ENCODE results near the gene SLC9A9.
A peak's percentile ranks its signal among the peaks of the same experiment; 100 is the strongest.

Gene SLC9A9

GRCh38 chr3:143294188-143294587 is 554.1 kb downstream of the SLC9A9 start:
- DNase-seq: no peak
- 96% methylated on average over 4 of the region's 5 CpGs for WGBS (ENCODE audit: insufficient coverage)
- Histone ChIP-seq H3K27me3 (replicated peaks in 2 of 5; ENCODE audit: control insufficient read depth in 4 of 5, insufficient read depth in 5 of 5, low read length in 4 of 5) (no peaks in the 10 kb centered on the region), H3K9me3 (ENCODE audit: control extremely low read depth in 1 of 5, control insufficient read depth in 4 of 5, insufficient read depth in 2 of 5, low read depth in 1 of 5, low read length in 4 of 5) (no peaks in the 10 kb centered on the region), H3K4me3 (ENCODE audit: control insufficient read depth in 1 of 7, extremely low read depth in 1 of 7, insufficient read depth in 4 of 7, low read depth in 2 of 7, low read length in 6 of 7) (no peak overlapping the region), H3K27ac (ENCODE audit: insufficient read depth in 1 of 2, low read depth in 1 of 2, low read length in 2 of 2, poor library complexity in 1 of 2, severe bottlenecking in 2 of 2) (no peak overlapping the region), H3K4me1 (ENCODE audit: control extremely low read depth in 1 of 4, control insufficient read depth in 4 of 4, insufficient read depth in 4 of 4, low read length in 3 of 4) (peaks cover 0 to 14% (median 4%) of the 10 kb centered on the region in 4 experiments), H3K36me3 (ENCODE audit: control insufficient read depth in 4 of 4, insufficient read depth in 4 of 4, low read length in 3 of 4) (no peaks in the 10 kb centered on the region)
- ChIA-PET POLR2A (no interaction called here), CTCF (interaction anchor here (1.2 kb wide), 1 partner anchor 55 kb away, joined by 4 read pairs; no protein-coding TSS in a partner anchor)

DNA sequence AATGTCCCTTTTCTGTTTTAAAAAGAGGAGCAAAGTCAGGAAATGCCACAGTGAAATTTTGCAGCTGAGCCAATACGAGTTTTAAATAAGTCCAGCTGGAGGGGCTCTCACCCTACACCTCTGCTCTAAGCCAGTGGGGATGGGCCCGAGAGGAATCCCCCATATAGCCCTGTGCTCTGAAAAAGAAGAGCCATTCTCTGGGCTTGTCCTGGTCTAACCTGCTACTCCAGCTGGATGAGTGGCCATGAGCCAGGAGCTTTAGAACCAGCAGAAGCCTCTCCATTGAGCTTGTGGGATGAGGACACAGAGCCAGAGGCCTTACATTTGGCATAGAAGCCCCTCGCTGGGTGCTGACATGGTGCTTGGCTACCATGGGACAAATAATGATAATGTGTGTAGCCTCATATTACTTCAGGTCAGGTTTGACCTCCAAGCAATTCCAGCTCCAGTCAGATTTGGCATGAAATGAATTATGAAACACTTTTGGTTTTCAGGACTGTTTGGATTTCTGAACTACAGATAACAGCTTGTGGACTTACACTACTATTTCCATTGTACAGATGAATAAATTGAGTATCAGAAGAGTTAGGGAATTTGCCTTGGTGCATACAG is 556.3 kb downstream of the SLC9A9 start:
- WGBS (ENCODE audit: insufficient coverage): 92% methylated on average over 3 of the region's 3 CpGs
- no peak overlapping the region for H3K27ac ChIP-seq (ENCODE audit: insufficient read depth in 1 of 2, low read depth in 1 of 2, low read length in 2 of 2, poor library complexity in 1 of 2, severe bottlenecking in 2 of 2)

GRCh38 chr3:143288944-143289343 is 559.3 kb downstream of the SLC9A9 start:
- Histone ChIP-seq H3K4me1 (ENCODE audit: control extremely low read depth in 1 of 4, control insufficient read depth in 4 of 4, insufficient read depth in 4 of 4, low read length in 3 of 4) (no peaks in the 10 kb centered on the region), H3K27me3 (replicated peaks in 2 of 5; ENCODE audit: control insufficient read depth in 4 of 5, insufficient read depth in 5 of 5, low read length in 4 of 5) (no peaks in the 10 kb centered on the region), H3K27ac (ENCODE audit: insufficient read depth in 1 of 2, low read depth in 1 of 2, low read length in 2 of 2, poor library complexity in 1 of 2, severe bottlenecking in 2 of 2) (no peak overlapping the region), H3K9me3 (ENCODE audit: control extremely low read depth in 1 of 5, control insufficient read depth in 4 of 5, insufficient read depth in 2 of 5, low read depth in 1 of 5, low read length in 4 of 5) (no peaks in the 10 kb centered on the region), H3K36me3 (ENCODE audit: control insufficient read depth in 4 of 4, insufficient read depth in 4 of 4, low read length in 3 of 4) (no peaks in the 10 kb centered on the region), H3K4me3 (ENCODE audit: control insufficient read depth in 1 of 7, extremely low read depth in 1 of 7, insufficient read depth in 4 of 7, low read depth in 2 of 7, low read length in 6 of 7) (no peak overlapping the region)
- ChIA-PET CTCF (no interaction called here), POLR2A (no interaction called here)
- no CpG with 5 or more reads among the region's 2 CpGs for WGBS (ENCODE audit: insufficient coverage)
- no peak for DNase-seq

More for the DNA sequence above, 556.3 kb downstream of the SLC9A9 start:
- no peak for DNase-seq
- POLR2A ChIA-PET: no interaction called here
- Histone ChIP-seq H3K9me3 (ENCODE audit: control extremely low read depth in 1 of 5, control insufficient read depth in 4 of 5, insufficient read depth in 2 of 5, low read depth in 1 of 5, low read length in 4 of 5) (no peaks in the 10 kb centered on the region), H3K4me1 (ENCODE audit: control extremely low read depth in 1 of 4, control insufficient read depth in 4 of 4, insufficient read depth in 4 of 4, low read length in 3 of 4) (peaks cover 0 to 6% (median 2%) of the 10 kb centered on the region in 4 experiments), H3K27me3 (replicated peaks in 2 of 5; ENCODE audit: control insufficient read depth in 4 of 5, insufficient read depth in 5 of 5, low read length in 4 of 5) (no peaks in the 10 kb centered on the region), H3K4me3 (ENCODE audit: control insufficient read depth in 1 of 7, extremely low read depth in 1 of 7, insufficient read depth in 4 of 7, low read depth in 2 of 7, low read length in 6 of 7) (no peak overlapping the region), H3K36me3 (ENCODE audit: control insufficient read depth in 4 of 4, insufficient read depth in 4 of 4, low read length in 3 of 4) (no peaks in the 10 kb centered on the region)
- CTCF ChIA-PET: no interaction called here

DNA sequence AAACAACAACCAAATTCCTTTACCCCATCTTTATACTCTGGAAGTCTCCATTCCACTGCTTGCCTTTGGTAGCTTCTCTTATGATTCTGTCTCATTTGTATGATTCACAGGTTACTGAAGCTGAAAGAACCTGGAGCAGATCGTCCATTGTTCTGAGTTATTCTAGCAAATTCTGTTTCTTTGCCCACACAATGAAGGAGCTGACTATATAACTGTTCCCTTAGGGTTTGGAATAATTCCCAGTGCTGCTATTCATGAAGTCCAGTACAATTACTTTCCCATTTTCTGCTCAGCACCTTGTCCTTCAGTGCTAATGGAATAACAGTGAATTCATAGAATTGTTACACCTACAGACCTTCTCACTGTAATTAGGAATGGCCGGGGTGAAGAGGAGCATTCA is 560.9 kb downstream of the SLC9A9 start:
- Histone ChIP-seq H3K9me3 (ENCODE audit: control extremely low read depth in 1 of 5, control insufficient read depth in 4 of 5, insufficient read depth in 2 of 5, low read depth in 1 of 5, low read length in 4 of 5) (no peaks in the 10 kb centered on the region), H3K36me3 (ENCODE audit: control insufficient read depth in 4 of 4, insufficient read depth in 4 of 4, low read length in 3 of 4) (no peaks in the 10 kb centered on the region), H3K27me3 (replicated peaks in 2 of 5; ENCODE audit: control insufficient read depth in 4 of 5, insufficient read depth in 5 of 5, low read length in 4 of 5) (no peaks in the 10 kb centered on the region), H3K4me3 (ENCODE audit: control insufficient read depth in 1 of 7, extremely low read depth in 1 of 7, insufficient read depth in 4 of 7, low read depth in 2 of 7, low read length in 6 of 7) (no peak overlapping the region), H3K27ac (ENCODE audit: insufficient read depth in 1 of 2, low read depth in 1 of 2, low read length in 2 of 2, poor library complexity in 1 of 2, severe bottlenecking in 2 of 2) (no peak overlapping the region), H3K4me1 (ENCODE audit: control extremely low read depth in 1 of 4, control insufficient read depth in 4 of 4, insufficient read depth in 4 of 4, low read length in 3 of 4) (no peaks in the 10 kb centered on the region)
- 100% methylated on average over 1 of the region's 2 CpGs for WGBS (ENCODE audit: insufficient coverage)
- ChIA-PET POLR2A (no interaction called here), CTCF (no interaction called here)
- no peak for DNase-seq

DNA sequence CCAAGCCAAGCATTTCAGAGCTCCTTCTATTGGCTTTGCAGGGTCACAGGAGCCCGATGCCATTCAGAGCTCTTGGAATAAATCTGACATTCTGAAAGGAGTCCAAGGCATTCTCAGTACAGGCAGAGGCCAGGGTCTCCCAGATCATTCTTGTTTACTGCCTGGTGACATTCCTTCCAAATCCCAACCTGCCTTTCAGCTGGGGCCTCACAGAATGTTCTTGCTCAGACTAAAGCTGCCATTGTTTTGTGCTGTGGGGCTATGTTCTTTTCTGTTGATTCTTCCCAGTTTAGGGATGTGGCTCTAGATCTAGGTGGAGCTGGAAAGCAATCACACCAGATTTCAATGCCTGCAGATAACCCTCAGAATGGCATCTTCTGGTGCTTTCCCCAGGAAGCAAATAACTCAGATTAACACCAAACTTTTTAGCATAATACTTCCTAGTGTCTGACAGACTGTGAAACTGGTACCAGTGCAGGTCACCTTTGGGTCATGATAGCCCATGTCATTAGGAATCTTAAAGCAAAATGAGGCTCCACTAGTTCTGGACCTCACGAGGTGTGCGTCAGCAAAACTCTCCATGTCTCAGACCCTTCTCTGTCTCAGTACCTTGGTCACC is 561.8 kb downstream of the SLC9A9 start:
- H3K27ac ChIP-seq (ENCODE audit: insufficient read depth in 1 of 2, low read depth in 1 of 2, low read length in 2 of 2, poor library complexity in 1 of 2, severe bottlenecking in 2 of 2): no peak overlapping the region
- ChIA-PET CTCF (interaction anchor here (1.3 to 1.4 kb wide), 2 partner anchors 9 to 12 kb away, joined by 3 read pairs; no protein-coding TSS in a partner anchor), POLR2A (no interaction called here)
- no peaks in the 10 kb centered on the region for H3K36me3 ChIP-seq (ENCODE audit: control insufficient read depth in 4 of 4, insufficient read depth in 4 of 4, low read length in 3 of 4)
- no peak for DNase-seq
- 96% methylated on average over 3 of the region's 3 CpGs for WGBS (ENCODE audit: insufficient coverage)
- no peaks in the 10 kb centered on the region for H3K4me1 ChIP-seq (ENCODE audit: control extremely low read depth in 1 of 4, control insufficient read depth in 4 of 4, insufficient read depth in 4 of 4, low read length in 3 of 4)
- no peak overlapping the region for H3K4me3 ChIP-seq (ENCODE audit: control insufficient read depth in 1 of 7, extremely low read depth in 1 of 7, insufficient read depth in 4 of 7, low read depth in 2 of 7, low read length in 6 of 7)
- H3K27me3 ChIP-seq (replicated peaks in 2 of 5; ENCODE audit: control insufficient read depth in 4 of 5, insufficient read depth in 5 of 5, low read length in 4 of 5): no peaks in the 10 kb centered on the region
- no peaks in the 10 kb centered on the region for H3K9me3 ChIP-seq (ENCODE audit: control extremely low read depth in 1 of 5, control insufficient read depth in 4 of 5, insufficient read depth in 2 of 5, low read depth in 1 of 5, low read length in 4 of 5)

DNA sequence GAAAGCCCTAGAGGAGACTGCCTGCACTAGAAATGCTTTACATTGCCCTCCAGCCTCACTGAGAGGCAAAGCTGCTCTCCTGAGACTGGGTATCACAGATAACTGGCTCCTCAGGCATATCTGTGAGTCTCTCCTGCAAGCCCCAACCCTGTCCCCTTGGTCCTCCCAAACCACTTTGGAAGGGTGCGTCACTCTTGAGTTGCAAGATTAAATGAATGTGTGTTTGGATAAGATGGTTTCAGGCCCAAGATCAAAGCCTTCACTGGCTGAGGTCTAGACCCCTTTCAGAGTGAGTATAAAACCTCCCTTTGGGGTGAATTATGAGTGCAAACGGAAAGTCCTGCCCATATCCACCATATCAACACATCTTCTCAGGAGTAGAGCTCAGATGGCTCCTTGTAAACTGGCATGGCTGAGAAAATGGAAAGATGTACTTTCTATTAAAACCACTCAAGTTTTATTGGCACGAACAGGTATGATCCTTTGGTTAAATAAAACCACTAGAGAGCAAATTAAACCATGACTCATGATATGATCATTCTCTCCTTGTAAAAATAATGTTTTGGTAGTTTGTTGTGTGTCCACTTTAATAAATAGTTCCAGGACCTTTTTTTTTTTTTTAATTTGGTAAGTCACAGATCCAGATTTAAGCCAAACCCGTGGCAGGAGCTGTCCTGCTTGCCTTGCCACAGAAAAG is 564.7 kb downstream of the SLC9A9 start:
- H3K36me3 ChIP-seq (ENCODE audit: control insufficient read depth in 4 of 4, insufficient read depth in 4 of 4, low read length in 3 of 4): no peaks in the 10 kb centered on the region
- H3K27me3 ChIP-seq (replicated peaks in 2 of 5; ENCODE audit: control insufficient read depth in 4 of 5, insufficient read depth in 5 of 5, low read length in 4 of 5): no peaks in the 10 kb centered on the region
- POLR2A ChIA-PET: no interaction called here
- H3K4me3 ChIP-seq (ENCODE audit: control insufficient read depth in 1 of 7, extremely low read depth in 1 of 7, insufficient read depth in 4 of 7, low read depth in 2 of 7, low read length in 6 of 7): no peak overlapping the region
- H3K27ac ChIP-seq (ENCODE audit: insufficient read depth in 1 of 2, low read depth in 1 of 2, low read length in 2 of 2, poor library complexity in 1 of 2, severe bottlenecking in 2 of 2): no peak overlapping the region
- CTCF ChIA-PET: no interaction called here
- 100% methylated on average over 1 of the region's 4 CpGs for WGBS (ENCODE audit: insufficient coverage)
- peaks cover 1 to 6% (median 3%) of the 10 kb centered on the region in 4 experiments for H3K4me1 ChIP-seq (ENCODE audit: control extremely low read depth in 1 of 4, control insufficient read depth in 4 of 4, insufficient read depth in 4 of 4, low read length in 3 of 4)
- DNase-seq: peak; percentile 17 to 69 (median 51)
- H3K9me3 ChIP-seq (ENCODE audit: control extremely low read depth in 1 of 5, control insufficient read depth in 4 of 5, insufficient read depth in 2 of 5, low read depth in 1 of 5, low read length in 4 of 5): no peaks in the 10 kb centered on the region

GRCh38 chr3:143280984-143281383 is 567.3 kb downstream of the SLC9A9 start:
- H3K4me1 ChIP-seq (ENCODE audit: control extremely low read depth in 1 of 4, control insufficient read depth in 4 of 4, insufficient read depth in 4 of 4, low read length in 3 of 4): peaks cover 5 to 32% (median 26%) of the 10 kb centered on the region in 4 experiments
- CTCF ChIA-PET: no interaction called here
- H3K27me3 ChIP-seq (replicated peaks in 2 of 5; ENCODE audit: control insufficient read depth in 4 of 5, insufficient read depth in 5 of 5, low read length in 4 of 5): no peaks in the 10 kb centered on the region
- H3K9me3 ChIP-seq (ENCODE audit: control extremely low read depth in 1 of 5, control insufficient read depth in 4 of 5, insufficient read depth in 2 of 5, low read depth in 1 of 5, low read length in 4 of 5): no peaks in the 10 kb centered on the region
- DNase-seq: no peak
- POLR2A ChIA-PET: no interaction called here
- H3K27ac ChIP-seq (ENCODE audit: insufficient read depth in 1 of 2, low read depth in 1 of 2, low read length in 2 of 2, poor library complexity in 1 of 2, severe bottlenecking in 2 of 2): no peak overlapping the region
- H3K36me3 ChIP-seq (ENCODE audit: control insufficient read depth in 4 of 4, insufficient read depth in 4 of 4, low read length in 3 of 4): no peaks in the 10 kb centered on the region
- no peak overlapping the region for H3K4me3 ChIP-seq (ENCODE audit: control insufficient read depth in 1 of 7, extremely low read depth in 1 of 7, insufficient read depth in 4 of 7, low read depth in 2 of 7, low read length in 6 of 7)
- 100% methylated on average over 1 of the region's 2 CpGs for WGBS (ENCODE audit: insufficient coverage)

All from common myeloid progenitor, CD34-positive (primary cell).